ENCODE measurements around the gene L3MBTL4. TPM values are rescaled to one million over a fixed set of nuclear protein-coding genes. Genes with fewer than 3 reads are reported as not detected.
"Not testable (repeated sequence)": the region's sequence is repeated elsewhere in the genome, so short reads cannot be mapped to it uniquely, and the experiment has no call there.

L3MBTL4 gene
- total RNA-seq, 1 donor from 2014 or later, result 6.5 TPM

DNA sequence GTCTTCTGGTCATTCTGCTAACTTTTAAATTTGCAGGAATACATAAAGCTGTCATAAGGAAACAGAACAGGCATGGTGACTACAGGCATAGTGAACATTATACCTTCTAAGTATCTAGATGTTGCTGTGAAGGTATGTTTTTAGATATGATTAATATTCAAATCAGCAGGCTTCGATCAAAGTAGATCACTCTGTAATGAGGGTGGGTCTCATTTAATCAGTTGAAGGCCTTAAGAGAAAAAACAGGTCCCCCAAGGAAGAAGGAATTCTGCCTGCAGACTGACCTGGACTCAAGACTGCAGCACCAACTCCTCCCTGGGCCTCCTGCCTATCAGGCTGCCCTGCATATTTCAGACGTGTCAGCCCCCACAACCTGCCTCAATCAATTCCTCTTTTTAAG is 104.0 kb downstream of the L3MBTL4 start:
- DNase-seq, result no peak

DNA sequence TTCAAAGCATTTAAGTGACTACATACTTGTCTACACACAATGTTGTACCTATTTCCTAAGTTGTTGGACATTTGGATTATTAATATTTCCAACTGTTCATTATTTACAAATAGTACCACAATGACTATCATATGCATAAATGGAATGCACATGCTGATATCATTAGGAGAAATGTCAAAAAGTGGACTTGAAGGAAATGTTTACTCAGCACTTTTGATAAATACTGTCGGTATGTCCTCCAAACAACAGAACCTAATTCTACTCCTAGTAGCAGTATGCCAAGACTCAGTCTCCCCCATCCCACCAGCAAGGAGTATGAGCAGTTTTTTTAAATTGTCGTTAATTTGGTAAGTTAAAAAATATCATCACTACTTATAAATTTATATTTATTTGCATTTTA is 116.8 kb downstream of the L3MBTL4 start:
- no peak for DNase-seq

DNA sequence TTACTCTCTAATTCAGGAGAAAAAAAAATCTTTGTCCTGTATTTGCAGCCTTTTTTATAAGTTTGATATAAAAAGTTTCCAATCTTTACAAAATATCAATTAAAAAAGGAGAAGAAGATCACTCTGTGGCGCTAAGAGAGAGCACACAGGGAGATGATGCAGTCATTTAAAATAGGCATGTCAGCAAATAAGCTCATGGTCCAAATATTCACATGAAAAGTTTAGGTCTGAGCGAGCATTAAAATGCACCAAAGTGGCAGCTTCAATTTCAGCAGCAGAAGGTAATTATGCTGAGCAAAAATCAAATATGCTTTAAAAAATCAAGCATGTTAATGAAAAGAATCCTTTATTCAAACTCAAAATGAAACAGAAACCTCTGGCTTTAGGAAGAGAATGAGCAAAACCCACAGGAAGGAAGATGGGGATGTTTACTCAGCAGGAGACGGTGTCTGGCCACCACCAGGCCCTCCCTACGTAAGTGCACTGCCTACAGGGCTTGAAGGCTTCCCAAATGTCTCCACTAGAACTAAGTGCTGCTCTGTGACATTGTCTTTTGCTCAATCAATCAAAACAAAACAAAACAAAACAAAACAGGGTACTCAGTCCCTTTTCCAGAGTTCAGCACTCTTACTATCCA is 120.4 kb downstream of the L3MBTL4 start:
- no peak for DNase-seq

DNA sequence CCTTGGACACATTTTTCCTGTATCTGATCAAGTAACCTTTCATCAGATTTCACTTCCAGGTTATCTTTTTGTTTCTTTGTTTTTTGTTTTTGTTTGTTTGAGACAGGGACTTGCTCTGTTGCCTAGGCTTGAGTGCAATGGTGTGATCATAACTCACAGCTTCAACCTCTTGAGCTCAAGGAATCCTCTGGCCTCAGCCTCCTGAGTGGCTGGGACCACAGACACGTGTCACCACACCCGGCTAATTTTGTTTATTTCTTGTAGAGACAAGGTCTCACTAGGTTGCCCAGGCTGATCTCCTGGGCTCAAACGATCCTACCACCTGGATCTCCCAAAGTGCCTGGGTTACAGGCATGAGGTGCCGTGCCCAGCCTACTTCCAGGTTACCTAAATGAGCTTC is 124.9 kb downstream of the L3MBTL4 start:
- no peak for DNase-seq

DNA sequence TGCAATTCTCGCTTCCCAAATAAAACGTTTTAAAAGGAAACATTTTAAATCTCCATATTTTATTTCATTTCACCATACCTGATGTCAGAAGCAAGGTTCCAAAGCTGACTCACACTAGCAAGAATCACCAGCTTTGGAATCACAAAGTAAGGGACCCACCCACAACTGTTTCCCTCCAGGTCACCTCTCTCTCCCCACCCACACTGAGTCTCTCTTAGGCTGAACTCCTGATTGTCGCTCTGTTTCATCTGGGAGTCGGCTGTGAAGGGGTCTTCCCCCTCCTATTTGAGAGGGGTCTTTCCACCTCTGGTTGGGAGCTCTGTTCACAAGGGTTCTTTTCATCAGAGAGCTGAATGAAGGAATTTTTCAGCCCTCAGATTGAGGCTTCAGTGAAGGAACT is 128.1 kb downstream of the L3MBTL4 start:
- DNase-seq, result no peak

DNA sequence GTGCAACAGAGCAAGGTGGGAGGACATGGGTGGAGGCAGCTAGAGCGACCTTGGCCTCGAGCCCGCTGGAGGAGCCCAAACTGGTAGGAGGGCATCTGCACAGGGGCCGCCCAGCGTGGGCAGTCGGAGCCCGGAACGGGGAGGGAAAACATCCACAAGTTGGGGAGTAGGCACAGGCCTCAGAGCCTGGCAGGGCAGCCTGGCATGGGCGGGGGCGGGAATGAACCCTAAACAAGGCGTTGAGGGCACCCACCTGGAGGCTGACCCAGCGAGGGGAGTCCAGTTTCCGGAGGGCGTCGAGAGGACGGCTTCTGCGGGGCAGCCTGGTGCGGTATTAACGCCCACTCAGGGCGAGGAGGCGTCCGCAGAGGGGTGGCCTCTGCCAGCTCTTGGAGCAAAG is 129.9 kb downstream of the L3MBTL4 start:
- DNase-seq, result no peak

DNA sequence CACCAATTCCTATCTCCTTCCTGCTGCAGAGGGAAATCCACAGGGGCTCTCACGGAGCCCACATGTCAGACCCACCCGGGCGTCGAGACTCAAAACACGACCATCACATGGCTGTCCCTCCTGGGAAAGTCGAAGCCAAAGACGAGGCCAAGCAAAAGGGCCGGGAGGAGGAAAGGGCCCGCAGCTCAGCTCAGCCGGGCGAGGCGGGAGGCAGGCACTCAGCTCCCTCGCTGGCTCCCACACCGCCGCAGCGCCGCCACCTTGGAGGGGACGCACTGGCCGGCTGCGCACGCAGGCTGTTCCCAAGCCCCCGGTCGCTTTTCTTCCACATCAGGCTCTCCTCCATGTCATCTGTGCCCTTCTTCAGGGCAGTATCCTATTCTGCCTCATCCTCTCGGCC is 130.4 kb downstream of the L3MBTL4 start:
- DNase-seq, result no peak

DNA sequence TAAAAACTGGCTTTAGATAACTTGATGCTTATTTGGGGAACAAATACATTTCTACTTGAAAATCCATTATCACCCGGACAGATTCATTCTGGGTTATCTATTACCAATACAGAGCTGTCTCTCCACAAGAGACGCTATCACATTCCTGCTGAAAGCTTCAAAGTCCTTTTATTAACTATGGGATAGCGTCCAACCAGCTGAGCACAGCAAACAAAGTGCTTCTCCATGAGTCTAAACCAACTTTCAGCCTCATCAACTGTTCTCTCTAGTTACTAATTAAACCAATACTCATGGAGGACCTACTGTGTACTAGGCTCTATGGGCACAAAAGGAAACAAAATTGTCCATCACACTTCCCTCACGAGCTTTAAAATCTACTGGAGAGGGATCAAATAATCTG is 132.8 kb downstream of the L3MBTL4 start:
- DNase-seq, result no peak

DNA sequence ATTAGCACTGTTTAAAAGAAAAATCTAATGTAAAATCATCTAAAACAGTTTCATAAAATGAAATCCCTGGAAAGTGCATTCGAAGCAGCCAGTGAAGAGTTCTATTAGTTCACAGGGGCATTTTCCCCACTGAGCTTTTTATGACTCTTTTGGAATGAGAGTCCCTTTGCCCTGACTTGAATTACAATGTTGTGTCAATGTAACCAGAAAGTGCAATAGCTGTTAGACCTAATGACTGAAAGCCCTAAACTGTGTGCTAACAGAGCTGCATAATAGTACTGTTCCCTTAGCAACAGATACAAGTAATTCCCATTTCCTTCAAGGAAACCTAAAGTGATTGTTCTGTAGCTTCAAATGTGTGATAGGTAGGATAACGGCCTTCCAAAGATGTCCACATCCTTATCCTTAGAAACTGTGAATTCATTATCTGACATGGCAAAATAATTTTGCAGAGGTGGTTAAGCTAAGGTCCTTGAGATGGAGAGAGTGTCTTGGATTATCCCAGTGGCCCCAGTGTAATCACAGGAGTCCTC is 134.4 kb downstream of the L3MBTL4 start:
- DNase-seq, result no peak

DNA sequence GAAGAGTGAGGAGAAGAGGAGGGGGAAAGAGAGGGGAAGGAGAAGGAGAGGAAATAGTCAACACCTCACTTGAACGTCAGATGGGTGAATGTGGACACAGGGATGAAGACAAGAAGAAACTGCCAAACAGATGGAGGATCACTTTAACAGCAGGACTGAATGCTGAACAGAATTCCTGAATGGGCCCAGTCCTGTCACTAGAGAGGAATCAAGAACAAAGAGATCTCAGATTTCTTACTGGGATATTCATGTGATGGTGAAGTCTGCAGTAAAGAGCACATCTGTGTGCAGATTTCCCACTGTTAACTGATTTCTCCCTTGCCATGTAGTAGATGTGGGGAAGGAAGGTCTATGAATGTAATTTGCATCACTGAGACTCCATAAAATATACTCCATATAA is 135.4 kb downstream of the L3MBTL4 start:
- no peak for DNase-seq

DNA sequence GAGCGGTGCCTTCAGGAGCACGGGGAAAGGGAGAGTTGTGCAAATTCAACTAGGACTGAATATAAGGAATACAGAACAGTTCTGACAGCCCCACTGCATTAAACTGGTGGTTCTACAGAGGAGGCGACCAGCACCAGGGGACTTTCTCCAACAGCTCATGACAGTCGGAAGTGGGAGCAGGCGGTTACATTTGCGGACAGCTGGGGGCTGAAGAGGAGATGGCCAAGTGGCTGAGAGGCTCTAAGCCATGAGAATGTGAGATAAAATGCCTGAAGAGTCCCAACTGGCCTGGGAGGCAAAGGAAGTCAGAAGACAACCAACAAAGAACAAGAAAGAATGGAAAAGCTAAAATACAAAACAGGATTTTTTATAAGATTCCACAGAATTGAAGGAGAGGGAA is 141.3 kb downstream of the L3MBTL4 start:
- peak; percentile 62 for DNase-seq

DNA sequence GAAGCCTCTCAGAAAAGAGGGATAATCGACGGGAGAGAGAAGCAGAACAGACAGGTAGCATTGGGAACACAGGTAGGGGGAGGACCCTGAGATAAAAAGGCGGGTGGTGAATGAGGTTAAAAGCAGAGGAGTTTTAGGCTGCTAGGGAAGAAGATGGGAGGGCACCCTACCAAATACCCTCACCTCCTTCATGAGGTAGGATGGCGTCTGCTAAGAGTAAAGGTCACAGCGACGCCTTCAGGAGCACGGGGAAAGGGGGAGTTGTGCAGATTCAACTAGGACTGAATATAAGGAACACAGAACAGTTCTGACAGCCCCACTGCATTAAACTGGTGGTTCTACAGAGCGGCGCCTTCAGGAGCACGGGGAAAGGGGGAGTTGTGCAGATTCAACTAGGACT is 142.6 kb downstream of the L3MBTL4 start:
- not testable (repeated sequence) for DNase-seq

DNA sequence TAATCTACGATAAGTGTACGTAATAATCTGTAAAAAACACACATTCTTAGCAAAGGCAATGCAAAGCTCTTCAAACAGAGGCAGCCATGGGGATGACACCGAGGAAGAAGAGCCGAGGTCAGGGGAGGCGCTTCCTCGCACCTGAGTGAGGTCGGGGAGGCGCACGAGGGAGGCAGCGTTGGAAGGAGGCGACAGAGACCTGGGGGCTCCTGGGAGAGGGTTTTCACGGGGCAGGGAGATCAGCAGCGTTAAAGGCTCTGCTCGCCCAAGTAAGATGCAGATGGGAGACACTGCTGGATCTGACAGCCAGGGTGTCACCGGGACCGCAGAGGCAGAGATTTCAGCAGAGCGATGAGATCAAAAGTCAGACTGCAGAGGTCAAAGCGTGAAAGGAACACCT is 143.1 kb downstream of the L3MBTL4 start:
- no peak for DNase-seq

DNA sequence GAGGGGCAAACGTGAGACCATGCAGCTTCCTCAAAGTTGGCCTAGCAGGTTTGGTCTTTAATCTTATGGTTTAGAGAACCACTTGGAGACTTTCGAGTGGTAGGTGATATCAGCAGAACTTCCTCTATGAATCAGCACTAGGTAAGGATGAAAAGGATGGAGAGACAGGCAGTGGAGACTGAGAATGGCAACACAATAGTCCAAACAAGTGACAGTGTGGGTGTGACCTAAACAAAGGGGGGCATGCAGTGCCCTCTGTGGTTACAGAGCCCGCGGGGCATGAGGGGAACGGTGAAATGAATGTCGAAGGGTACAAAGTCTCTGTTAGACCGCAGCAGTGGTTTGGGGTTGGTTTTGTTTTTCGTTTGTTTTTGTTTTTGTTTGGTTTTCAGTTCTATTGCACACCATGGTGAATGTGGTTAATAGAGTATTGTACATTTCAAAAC is 143.9 kb downstream of the L3MBTL4 start:
- no peak for DNase-seq

DNA sequence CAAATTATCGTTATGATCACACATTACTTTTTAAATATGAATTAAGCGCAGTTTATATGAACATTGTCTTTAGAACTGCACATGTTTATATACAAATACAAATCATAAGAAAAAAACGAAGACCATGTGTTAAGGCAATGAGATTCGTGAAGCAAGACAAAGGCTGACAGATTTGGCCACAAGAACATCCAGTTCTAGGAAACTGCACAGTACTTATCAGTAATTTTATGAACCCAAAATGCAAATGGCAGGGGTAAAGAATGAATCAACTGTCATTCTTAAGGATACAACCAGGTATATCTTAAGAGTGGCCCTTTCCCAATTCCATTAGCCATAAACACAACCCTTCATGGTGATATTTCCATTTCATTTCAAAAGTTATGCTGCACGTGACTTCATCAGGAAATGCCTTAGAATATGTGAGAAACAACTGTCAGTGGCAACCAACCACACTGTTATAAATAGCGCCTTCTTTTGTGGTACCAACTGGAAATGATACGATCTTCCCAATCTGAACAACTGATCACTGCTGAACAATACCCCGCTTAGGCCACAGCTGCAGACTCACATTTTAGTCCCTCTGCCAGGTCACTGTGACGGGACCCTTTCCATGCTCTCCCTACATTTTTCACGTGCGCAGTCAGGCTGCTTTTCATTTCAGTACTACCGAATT is 144.9 kb downstream of the L3MBTL4 start:
- no peak for DNase-seq

DNA sequence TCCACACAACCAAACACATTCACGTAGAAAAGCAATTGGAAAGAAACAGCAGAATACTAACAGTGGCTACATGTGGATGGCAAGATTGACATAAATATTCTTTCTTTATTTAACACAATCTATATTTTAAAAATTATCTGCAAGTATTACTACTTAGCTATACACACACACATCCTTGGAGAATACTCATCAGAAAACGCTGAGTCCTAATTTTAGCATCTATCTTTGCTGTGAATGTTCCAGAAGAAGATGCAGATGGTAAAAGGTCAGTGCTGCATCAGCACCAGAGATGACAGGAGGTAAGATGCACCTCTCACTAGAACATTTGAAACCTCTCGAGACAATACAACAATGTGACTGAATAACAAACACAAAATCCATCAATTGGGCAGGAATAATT is 148.5 kb downstream of the L3MBTL4 start:
- no peak for DNase-seq

DNA sequence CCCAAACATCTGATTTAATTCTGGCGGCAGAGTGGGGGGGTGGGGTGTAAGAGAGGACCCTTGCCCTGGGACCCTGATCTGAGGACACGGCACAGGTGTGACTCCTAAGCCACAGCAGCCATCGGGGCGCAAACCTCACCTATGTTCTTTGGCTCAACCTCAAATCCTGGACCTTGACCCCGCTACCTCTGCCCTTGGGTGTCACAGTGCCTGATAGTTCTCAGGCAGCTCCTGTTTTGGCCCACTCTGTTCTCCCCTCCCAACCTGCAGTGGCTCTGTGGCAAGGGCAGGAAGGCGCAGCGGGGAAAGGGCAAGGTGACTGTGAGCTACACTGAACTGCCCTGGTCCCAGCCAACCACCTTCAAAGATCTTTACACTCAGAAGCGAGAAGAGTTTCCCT is 152.8 kb downstream of the L3MBTL4 start:
- DNase-seq, result no peak

DNA sequence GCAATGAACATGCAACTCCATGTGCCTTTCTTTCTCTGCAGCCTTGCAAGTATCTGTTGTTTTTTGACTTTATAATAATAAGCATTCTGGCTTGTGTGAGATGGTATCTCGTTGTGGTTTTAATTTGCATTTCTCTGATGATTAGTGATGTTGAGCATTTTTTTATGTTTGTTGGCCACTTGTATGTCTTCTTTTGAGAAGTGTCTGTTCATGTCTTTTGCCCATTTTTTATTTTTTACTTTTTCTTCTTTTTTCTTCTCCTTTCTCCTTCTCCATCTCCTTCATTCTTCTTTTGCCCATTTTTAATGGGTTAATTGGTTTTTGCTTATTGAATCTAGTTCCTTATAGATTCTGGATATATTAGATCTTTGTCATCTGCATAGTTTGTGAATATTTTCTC is 155.4 kb downstream of the L3MBTL4 start:
- not testable (repeated sequence) for DNase-seq

DNA sequence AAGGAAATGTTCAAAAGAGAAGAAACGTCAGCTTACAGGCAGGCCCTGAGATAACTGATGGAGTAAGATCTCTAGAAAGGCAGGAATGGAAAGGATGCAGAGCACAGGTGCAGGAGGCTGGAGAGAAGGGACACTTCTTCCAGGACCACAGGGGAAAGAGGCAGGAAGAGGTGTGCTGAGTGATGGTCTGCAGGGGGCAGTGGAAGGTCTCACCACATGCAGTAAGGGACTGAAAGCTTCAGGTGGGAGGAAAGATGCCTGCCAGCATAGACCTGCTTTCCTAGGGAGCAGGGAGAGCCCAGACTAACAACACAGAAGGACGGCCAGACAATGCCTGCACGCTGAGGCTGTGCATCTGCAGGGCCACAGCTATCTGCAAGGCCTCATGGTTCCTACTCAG is 156.8 kb downstream of the L3MBTL4 start:
- no peak for DNase-seq

DNA sequence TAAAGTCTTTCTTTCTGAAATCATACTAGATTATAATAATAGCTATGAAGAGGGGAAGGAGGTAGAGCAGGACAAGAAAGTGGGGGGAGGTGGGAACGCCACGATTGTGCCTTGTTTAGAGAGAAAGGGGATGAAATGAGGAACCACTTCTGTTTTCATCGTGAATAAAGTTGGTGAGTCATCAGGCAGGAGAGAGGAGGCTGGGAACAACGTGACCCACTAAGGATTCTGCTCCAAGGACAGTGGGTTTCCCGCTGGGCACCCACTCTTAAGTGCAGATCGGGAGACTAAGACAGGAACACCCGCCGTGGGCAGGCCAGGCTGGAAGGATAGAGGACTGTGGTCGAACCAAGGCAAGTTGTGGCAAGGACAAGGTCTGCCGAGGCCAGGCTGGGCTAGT is 158.2 kb downstream of the L3MBTL4 start:
- no peak for DNase-seq

DNA sequence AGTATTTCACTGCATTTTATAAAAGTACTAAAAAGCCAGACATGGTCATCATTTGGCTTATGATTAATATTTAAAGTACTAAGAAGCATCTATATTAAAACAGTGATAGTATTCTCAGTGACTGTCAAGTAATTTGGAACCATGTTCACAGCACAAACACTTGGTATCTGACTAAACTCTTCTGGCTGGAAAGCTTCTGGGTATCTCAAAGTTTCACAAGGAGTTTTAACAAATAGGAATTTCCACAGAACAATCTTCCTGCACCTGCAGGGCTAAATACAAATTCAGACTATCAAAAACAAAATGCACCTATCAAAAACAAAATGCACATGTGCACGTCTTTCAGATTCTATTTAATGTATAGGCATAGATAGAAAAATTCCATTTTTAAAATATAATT is 158.8 kb downstream of the L3MBTL4 start:
- DNase-seq, result no peak

DNA sequence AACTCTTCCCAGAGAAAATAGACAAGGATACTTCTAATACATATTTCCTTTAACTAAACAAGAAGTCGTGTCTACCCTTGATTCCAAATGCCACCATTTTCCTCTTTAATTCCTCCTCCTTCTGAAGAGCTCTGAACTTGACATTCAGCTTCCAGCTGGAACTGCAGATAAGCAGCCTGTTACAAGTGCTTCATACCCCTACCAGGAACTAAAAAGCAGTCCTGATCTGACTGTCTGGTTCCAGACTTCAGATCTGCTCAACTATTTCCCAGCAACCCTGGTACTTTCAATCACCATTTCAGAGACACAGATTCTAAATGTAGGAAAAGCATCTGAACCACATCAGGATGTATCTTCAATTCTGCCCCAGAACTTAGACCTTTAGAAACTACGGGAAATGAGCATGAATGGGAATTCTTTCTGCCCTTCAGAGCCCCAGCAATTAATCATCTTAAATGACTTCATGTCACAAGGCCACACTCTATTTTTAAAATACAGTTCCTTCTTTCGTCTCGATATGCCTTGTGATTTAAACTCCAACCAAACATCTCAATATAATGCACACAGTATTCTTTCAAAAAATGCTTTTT is 159.5 kb downstream of the L3MBTL4 start:
- no peak for DNase-seq

DNA sequence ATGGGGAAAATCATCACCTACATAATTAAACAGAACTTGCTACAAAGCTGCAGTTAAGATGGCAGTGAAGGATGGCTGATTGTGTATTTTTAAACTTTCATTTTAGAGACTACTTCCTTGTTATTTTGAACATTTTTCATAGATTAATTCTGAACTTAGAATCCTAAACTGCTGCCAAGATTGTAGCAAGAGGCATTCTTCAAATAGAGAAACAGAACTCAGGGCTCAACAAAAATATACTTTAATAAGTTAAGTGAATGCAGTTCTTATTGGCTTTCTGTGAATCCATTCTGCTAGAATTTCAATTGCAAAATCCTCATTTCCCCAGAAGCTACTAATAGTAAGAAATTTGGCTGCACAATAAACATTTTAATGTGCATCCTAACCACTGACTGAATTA is 160.3 kb downstream of the L3MBTL4 start:
- DNase-seq, result no peak

DNA sequence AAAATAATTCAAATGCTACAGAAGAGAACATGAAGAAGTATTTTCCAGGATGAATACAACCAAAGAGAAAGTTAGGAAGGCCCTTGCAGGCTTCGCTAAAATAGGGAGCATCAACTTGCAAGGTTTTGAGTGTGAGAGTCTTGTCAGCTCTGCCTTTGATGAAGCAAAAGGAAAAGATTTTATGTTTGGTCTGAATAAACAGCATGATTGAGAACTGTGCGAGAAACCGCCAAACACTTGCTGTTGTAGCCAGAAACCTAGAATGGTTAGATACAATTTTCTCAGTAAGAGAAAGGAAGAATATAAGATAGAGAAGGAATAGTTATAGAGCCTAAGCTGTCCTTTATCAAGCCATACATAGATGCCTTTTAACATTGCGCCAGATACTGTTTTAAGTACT is 163.6 kb downstream of the L3MBTL4 start:
- no peak for DNase-seq

Data from tongue (tissue), 2 donors.